B cell (primary cell): Measurements from ENCODE around the gene WDR70. TPM values are rescaled to one million over a fixed set of nuclear protein-coding genes. Genes with fewer than 3 reads are reported as not detected.
A peak's percentile ranks its signal among the peaks of the same experiment; 100 is the strongest.
"Not testable (repeated sequence)": the region's sequence is repeated elsewhere in the genome, so short reads cannot be mapped to it uniquely, and the experiment has no call there.

Experiments used
- ATAC-seq: fragments of 200-7000 bp; cut with Tn5 transposase; one replicate; pipeline ENCODE4 v1.10.0; 2021; ENCODE audit warnings: low read depth, mild to moderate bottlenecking, moderate number of reproducible peaks, moderate library complexity
- CTCF ChIA-PET: fragments of 350-600 bp; sonication (Branson Sonifier 250); formaldehyde crosslinking; loops from one replicate; lab custom pipeline; 2021; ENCODE audit warnings: antibody characterized with exemption, inconsistent platforms; lab: Charles Lee
- POLR2A ChIA-PET: fragments of 350-600 bp; sonication (Branson Sonifier 250); formaldehyde crosslinking; loops from one replicate; lab custom pipeline; 2021; ENCODE audit warnings: antibody characterized with exemption; lab: Charles Lee
- DNase-seq: peaks from one replicate; pipeline ENCODE4 v3.0.0; 2013
- H2AFZ ChIP-seq: 2 replicates; pipeline ENCODE4 v1.6.1; 2012; ENCODE audit warnings: mild to moderate bottlenecking, low read depth, low read length; ENCODE audit not compliant: insufficient read depth, poor library complexity, severe bottlenecking
- H3K27ac ChIP-seq, 2 donors: 1 replicate in 1 of 2; 2 replicates in 1 of 2; pipeline ENCODE4 v1.5.1; 2012 to 2013; ENCODE audit warnings: low read length in 2 of 2, mild to moderate bottlenecking in 2 of 2, moderate library complexity in 1 of 2
- H3K27me3 ChIP-seq, 4 experiments: fragments of 200-600 bp in 1 of 4; sonication (generic) in 1 of 4; replicated peaks in 1 of 4; 1 replicate in 2 of 4; 2 replicates in 2 of 4; pipeline versions ENCODE4 v1.6.1 to v1.7.0; 2013 to 2016; ENCODE audit warnings: low read length in 3 of 4, mild to moderate bottlenecking in 2 of 4, mixed read lengths in 1 of 4, moderate library complexity in 1 of 4; ENCODE audit not compliant: insufficient read depth in 4 of 4, control insufficient read depth in 3 of 4; ENCODE audit errors: control extremely low read depth in 1 of 4
- H3K36me3 ChIP-seq, 2 experiments: replicated peaks in 1 of 2; 1 replicate in 1 of 2; 2 replicates in 1 of 2; pipeline versions ENCODE4 v1.6.1 to v1.7.1; 2013; ENCODE audit warnings: low read length in 1 of 2; ENCODE audit not compliant: insufficient read depth in 2 of 2, control insufficient read depth in 1 of 2; ENCODE audit errors: control extremely low read depth in 1 of 2, extremely low read depth in 1 of 2
- H3K4me1 ChIP-seq, 2 donors: fragments of 200-600 bp in 1 of 2; sonication (generic) in 1 of 2; 1 replicate in 1 of 2; 2 replicates in 1 of 2; pipeline versions ENCODE4 v1.5.1 to v1.6.1; 2013 to 2017; ENCODE audit warnings: low read length in 2 of 2; ENCODE audit not compliant: control insufficient read depth in 2 of 2, insufficient read depth in 2 of 2
- H3K4me2 ChIP-seq: replicated peaks from 2 replicates; pipeline ENCODE3; 2012; ENCODE audit warnings: mild to moderate bottlenecking, low read depth, low read length; ENCODE audit not compliant: poor library complexity, severe bottlenecking
- H3K4me3 ChIP-seq, 5 experiments: fragments of 200-600 bp in 1 of 5; sonication (generic) in 1 of 5; 1 replicate in 3 of 5; 2 replicates in 2 of 5; pipeline versions ENCODE4 v1.5.1 to v1.7.0; 2011 to 2016; ENCODE audit warnings: low read length in 4 of 5, mild to moderate bottlenecking in 4 of 5, low read depth in 2 of 5, control low read depth in 1 of 5, moderate library complexity in 1 of 5; ENCODE audit not compliant: insufficient read depth in 1 of 5; ENCODE audit errors: control extremely low read depth in 1 of 5, extremely low read depth in 1 of 5
- H3K79me2 ChIP-seq: fragments of 200-600 bp; sonication (generic); one replicate; pipeline ENCODE4 v1.6.0; 2016; ENCODE audit warnings: low read length; ENCODE audit not compliant: control insufficient read depth, insufficient read depth
- H3K9ac ChIP-seq: fragments of 200-600 bp; sonication (generic); 2 replicates; pipeline ENCODE4 v1.6.1; 2017; ENCODE audit warnings: mild to moderate bottlenecking, low read length, moderate library complexity
- H3K9me3 ChIP-seq, 3 donors: one replicate each; pipeline versions ENCODE4 v1.6.1 to v1.7.1; 2013; ENCODE audit warnings: low read length in 2 of 3; ENCODE audit not compliant: control insufficient read depth in 2 of 3, insufficient read depth in 1 of 3; ENCODE audit errors: control extremely low read depth in 1 of 3
- H4K20me1 ChIP-seq: 2 replicates; pipeline ENCODE4 v1.6.0; 2012; ENCODE audit warnings: mild to moderate bottlenecking, low read length; ENCODE audit not compliant: insufficient read depth, control insufficient read depth, poor library complexity, severe bottlenecking
- H3K27ac Mint-ChIP-seq: one replicate; pipeline ENCODE4 v1.8.0; 2021; ENCODE audit warnings: mixed read lengths
- H3K27me3 Mint-ChIP-seq: one replicate; pipeline ENCODE4 v1.8.0; 2021; ENCODE audit warnings: mixed read lengths
- H3K4me1 Mint-ChIP-seq: one replicate; pipeline ENCODE4 v1.8.0; 2021; ENCODE audit warnings: mixed read lengths
- H3K4me3 Mint-ChIP-seq: one replicate; pipeline ENCODE4 v1.8.0; 2021; ENCODE audit warnings: mixed read lengths
- H3K9me3 Mint-ChIP-seq: one replicate; pipeline ENCODE4 v1.8.0; 2022; ENCODE audit warnings: mixed read lengths; ENCODE audit not compliant: insufficient read depth
- CTCF ChIP-seq: fragments of 200-600 bp; IDR thresholded peaks from one replicate; pipeline ENCODE4 v1.8.0; 2022; ENCODE audit warnings: antibody characterized with exemption, mild to moderate bottlenecking
- EZH2 ChIP-seq: IDR thresholded peaks from 2 replicates; pipeline ENCODE4 v1.6.1; 2012; ENCODE audit warnings: borderline replicate concordance, low read depth, mild to moderate bottlenecking, moderate library complexity, low read length; ENCODE audit not compliant: insufficient read depth, poor library complexity, severe bottlenecking
- WGBS: methylation state at CpG from one replicate; pipeline ENCODE4 v1.1.5; 2013; ENCODE audit warnings: missing lambda C conversion rate; ENCODE audit not compliant: insufficient coverage; 5-methylcytosine and 5-hydroxymethylcytosine counted together
- intact Hi-C: fragments of 100-400 bp; cut with micrococcal nuclease; formaldehyde crosslinking; loops from one replicate; pipeline ENCODE4 v1.10.0; 2022
- polyA plus RNA-seq: library from polyadenylated mRNA; depleted of rRNA; stranded (reverse); fragments of >200 nt; gene quantifications from 2 replicates; pipeline ENCODE4 v1.2.3, GENCODE V29; 2012
- total RNA-seq, 2 donors: library from RNA; stranded (reverse); fragments of 120-200 nt in 1 of 2; gene quantifications; 1 replicate in 1 of 2; 2 replicates in 1 of 2; pipeline versions ENCODE4 v1.2.3 to v1.2.4, GENCODE V29; 2013 to 2022

Gene WDR70
- total and polyA plus RNA-seq, 2 donors (not counting 1 experiment from before 2014, with no cell fraction given): 12.8 to 46.8 TPM

GRCh38 chr5:37375091-37375490, 4.0 kb upstream of the WDR70 start:
- no peak overlapping the region for H2AFZ ChIP-seq
- intact Hi-C loops: loop anchor here (5.0 to 10.0 kb wide), 3 partner anchors 128 to 1700 kb away; partner anchors contain the start of genes CPLANE1, NADK2 and RICTOR
- no peaks in the 10 kb centered on the region for H3K9me3 ChIP-seq

GRCh38 chr5:37378066-37378465, 1.1 kb upstream of the WDR70 start:
- intact Hi-C loops: loop anchor here (5.0 to 10.0 kb wide), 3 partner anchors 131 to 1697 kb away; partner anchors contain the start of genes CPLANE1, NADK2 and RICTOR
- peak overlapping the region; percentile 41 for H3K27ac Mint-ChIP-seq
- H3K27me3 Mint-ChIP-seq: not testable (repeated sequence)

More at GRCh38 chr5:37375091-37375490, 4.0 kb upstream of the WDR70 start:
- no peak for DNase-seq
- Histone ChIP-seq H3K4me1 (peaks cover 10 to 14% of the 10 kb centered on the region in 2 donors), H4K20me1 (no peaks in the 10 kb centered on the region), H3K79me2 (peaks cover 18% of the 10 kb centered on the region), H3K9ac (no peak overlapping the region), H3K4me3 (no peak overlapping the region), H3K27me3 (no peaks in the 10 kb centered on the region), H3K27ac (no peak overlapping the region), H3K4me2 (no peak overlapping the region), H3K36me3 (no peaks in the 10 kb centered on the region)
- Mint-ChIP-seq H3K4me3 (no peak overlapping the region), H3K27me3 (no peaks in the 10 kb centered on the region), H3K27ac (no peak overlapping the region), H3K4me1 (peaks cover 21% of the 10 kb centered on the region), H3K9me3 (no peaks in the 10 kb centered on the region)
- ATAC-seq: no peak
- TF ChIP-seq CTCF (no peak), EZH2 (no peak)
- POLR2A ChIA-PET: no interaction called here
- 80% methylated on average over 2 of the region's 3 CpGs for WGBS
- CTCF ChIA-PET: no interaction called here

More at GRCh38 chr5:37378066-37378465, 1.1 kb upstream of the WDR70 start:
- H3K27me3 ChIP-seq, H3K4me3 ChIP-seq, H2AFZ ChIP-seq, H3K9me3 Mint-ChIP-seq, H3K27ac ChIP-seq, H3K9me3 ChIP-seq, H3K36me3 ChIP-seq, H4K20me1 ChIP-seq, ATAC-seq, DNase-seq, H3K9ac ChIP-seq, H3K4me2 ChIP-seq, POLR2A ChIA-PET, H3K4me1 ChIP-seq: not testable (repeated sequence)
- CTCF ChIA-PET: interaction anchor here (1.2 to 2.0 kb wide), 2 partner anchors 8 to 35 kb away, joined by 3 to 35 read pairs; partner anchors contain the start of gene NUP155
- peak overlapping the region; percentile 57 for H3K4me3 Mint-ChIP-seq
- 96% methylated on average over 6 of the region's 12 CpGs for WGBS
- H3K4me1 Mint-ChIP-seq: peaks cover 12% of the 10 kb centered on the region
- peaks cover 12% of the 10 kb centered on the region for H3K79me2 ChIP-seq
